CD4-positive, alpha-beta T cell (primary cell): Measurements from ENCODE around the gene ALDH9A1. TPM values are rescaled to one million over a fixed set of nuclear protein-coding genes. Genes with fewer than 3 reads are reported as not detected.
A peak's percentile ranks its signal among the peaks of the same experiment; 100 is the strongest.

Experiments used
- ATAC-seq: fragments of 200-7000 bp; cut with Tn5 transposase; one replicate; pipeline ENCODE4 v1.10.0; 2022; ENCODE audit warnings: mild to moderate bottlenecking; ENCODE audit not compliant: poor library complexity
- CTCF ChIA-PET: fragments of 350-600 bp; sonication (Branson Sonifier 250); formaldehyde crosslinking; loops from one replicate; lab custom pipeline; 2021; ENCODE audit warnings: antibody characterized with exemption, inconsistent platforms; lab: Charles Lee
- POLR2A ChIA-PET: fragments of 350-600 bp; sonication (Branson Sonifier 250); formaldehyde crosslinking; loops from one replicate; lab custom pipeline; 2021; ENCODE audit warnings: antibody characterized with exemption, inconsistent platforms; lab: Charles Lee
- DNase-seq, 14 experiments: peaks; one replicate each; pipeline ENCODE4 v3.0.0-alpha.2; 2013 to 2020; ENCODE audit warnings: mixed read lengths in 2 of 14
- H3K27ac ChIP-seq, 2 donors: one replicate each; pipeline versions ENCODE4 v1.5.1 to v1.7.0; 2013; ENCODE audit warnings: low read length in 2 of 2, low read depth in 1 of 2, mild to moderate bottlenecking in 1 of 2
- H3K27me3 ChIP-seq, 2 experiments: 1 replicate in 1 of 2; 2 replicates in 1 of 2; pipeline versions ENCODE4 v1.6.1 to v1.7.0; 2013; ENCODE audit warnings: low read length in 2 of 2, control low read depth in 1 of 2, mild to moderate bottlenecking in 1 of 2, moderate library complexity in 1 of 2; ENCODE audit not compliant: insufficient read depth in 2 of 2, control insufficient read depth in 1 of 2
- H3K36me3 ChIP-seq: one replicate; pipeline ENCODE4 v1.6.1; 2013; ENCODE audit warnings: low read length, control low read depth; ENCODE audit not compliant: insufficient read depth
- H3K4me1 ChIP-seq: one replicate; pipeline ENCODE4 v1.6.1; 2013; ENCODE audit warnings: low read length, control low read depth; ENCODE audit not compliant: insufficient read depth
- H3K4me3 ChIP-seq: one replicate; pipeline ENCODE4 v1.5.1; 2013; ENCODE audit warnings: mild to moderate bottlenecking, low read length, moderate library complexity
- H3K9me3 ChIP-seq, 2 experiments: 1 replicate in 1 of 2; 2 replicates in 1 of 2; pipeline versions ENCODE4 v1.6.1 to v1.7.0; 2013; ENCODE audit warnings: low read length in 2 of 2, mild to moderate bottlenecking in 2 of 2, control low read depth in 1 of 2, moderate library complexity in 1 of 2; ENCODE audit not compliant: control insufficient read depth in 1 of 2, insufficient read depth in 1 of 2
- H3K27ac Mint-ChIP-seq: one replicate; pipeline ENCODE4 v1.8.0; 2020; ENCODE audit warnings: mixed read lengths
- H3K27me3 Mint-ChIP-seq: one replicate; pipeline ENCODE4 v1.8.0; 2021; ENCODE audit warnings: mixed read lengths
- H3K36me3 Mint-ChIP-seq: one replicate; pipeline ENCODE4 v1.8.0; 2021; ENCODE audit warnings: low read depth, mixed read lengths
- H3K4me1 Mint-ChIP-seq: one replicate; pipeline ENCODE4 v1.8.0; 2021; ENCODE audit warnings: low read depth, mixed read lengths
- H3K4me3 Mint-ChIP-seq: one replicate; pipeline ENCODE4 v1.8.0; 2020; ENCODE audit warnings: mild to moderate bottlenecking, mixed read lengths
- H3K9me3 Mint-ChIP-seq: one replicate; pipeline ENCODE4 v1.8.0; 2020; ENCODE audit warnings: mixed read lengths
- intact Hi-C, 2 experiments: fragments of 100-400 bp; cut with DNase I in 1 of 2; cut with micrococcal nuclease in 1 of 2; formaldehyde crosslinking; loops; one replicate each; pipeline versions ENCODE4 v1.15.1 to v1.9.0; 2023 to 2025; cut with DNase I, micrococcal nuclease
- total RNA-seq, 174 experiments: library from RNA in 2 of 174; stranded (reverse) in 2 of 174; gene quantifications; one replicate each; pipeline ENCODE4 v1.2.3 and lab custom pipeline; 2021 to 2026
- TF ChIP-seq, protein P1 (sequence below): fragments of 200-600 bp; IDR thresholded peaks from one replicate; pipeline ENCODE4 v1.8.0; 2022; ENCODE audit warnings: antibody characterized with exemption, mild to moderate bottlenecking

ALDH9A1 gene
- total RNA-seq, 2 experiments from 2014 or later: 33.9 to 35.5 TPM

DNA sequence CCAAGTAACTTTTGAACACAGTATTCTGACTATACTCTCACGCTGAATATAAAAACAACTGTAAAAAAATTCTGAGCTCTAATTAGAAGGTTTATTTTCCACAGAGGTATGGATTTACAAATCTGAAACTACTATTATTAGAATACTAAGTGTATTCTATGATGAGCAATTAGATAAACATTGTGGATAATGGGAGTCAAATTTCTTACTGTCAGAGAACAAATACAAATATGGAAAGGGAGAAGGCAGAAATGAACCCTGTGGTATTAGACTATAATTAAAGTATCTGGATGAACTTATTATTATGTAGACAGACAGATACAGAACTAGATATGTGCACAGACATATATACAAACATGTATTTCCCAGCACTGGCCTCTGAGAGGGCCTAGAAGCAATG lies 22.6 kb downstream of the ALDH9A1 start:
- peaks cover 30% of the 10 kb centered on the region for H3K4me1 Mint-ChIP-seq
- H3K9me3 Mint-ChIP-seq: no peaks in the 10 kb centered on the region
- ChIA-PET POLR2A (no interaction called here), CTCF (no interaction called here)
- Histone ChIP-seq H3K27me3 (no peaks in the 10 kb centered on the region), H3K27ac (no peak overlapping the region), H3K9me3 (no peaks in the 10 kb centered on the region), H3K4me1 (no peaks in the 10 kb centered on the region), H3K4me3 (no peak overlapping the region), H3K36me3 (peaks cover 53% of the 10 kb centered on the region)
- peak overlapping the region; percentile 55 for H3K27ac Mint-ChIP-seq
- no peaks in the 10 kb centered on the region for H3K27me3 Mint-ChIP-seq
- ATAC-seq (no peak), DNase-seq (no peak)
- H3K4me3 Mint-ChIP-seq: no peak overlapping the region
- H3K36me3 Mint-ChIP-seq: peaks cover 84% of the 10 kb centered on the region
- intact Hi-C loops: no loop called here
- TF ChIP-seq, protein P1, sequence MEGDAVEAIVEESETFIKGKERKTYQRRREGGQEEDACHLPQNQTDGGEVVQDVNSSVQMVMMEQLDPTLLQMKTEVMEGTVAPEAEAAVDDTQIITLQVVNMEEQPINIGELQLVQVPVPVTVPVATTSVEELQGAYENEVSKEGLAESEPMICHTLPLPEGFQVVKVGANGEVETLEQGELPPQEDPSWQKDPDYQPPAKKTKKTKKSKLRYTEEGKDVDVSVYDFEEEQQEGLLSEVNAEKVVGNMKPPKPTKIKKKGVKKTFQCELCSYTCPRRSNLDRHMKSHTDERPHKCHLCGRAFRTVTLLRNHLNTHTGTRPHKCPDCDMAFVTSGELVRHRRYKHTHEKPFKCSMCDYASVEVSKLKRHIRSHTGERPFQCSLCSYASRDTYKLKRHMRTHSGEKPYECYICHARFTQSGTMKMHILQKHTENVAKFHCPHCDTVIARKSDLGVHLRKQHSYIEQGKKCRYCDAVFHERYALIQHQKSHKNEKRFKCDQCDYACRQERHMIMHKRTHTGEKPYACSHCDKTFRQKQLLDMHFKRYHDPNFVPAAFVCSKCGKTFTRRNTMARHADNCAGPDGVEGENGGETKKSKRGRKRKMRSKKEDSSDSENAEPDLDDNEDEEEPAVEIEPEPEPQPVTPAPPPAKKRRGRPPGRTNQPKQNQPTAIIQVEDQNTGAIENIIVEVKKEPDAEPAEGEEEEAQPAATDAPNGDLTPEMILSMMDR: no peak

DNA sequence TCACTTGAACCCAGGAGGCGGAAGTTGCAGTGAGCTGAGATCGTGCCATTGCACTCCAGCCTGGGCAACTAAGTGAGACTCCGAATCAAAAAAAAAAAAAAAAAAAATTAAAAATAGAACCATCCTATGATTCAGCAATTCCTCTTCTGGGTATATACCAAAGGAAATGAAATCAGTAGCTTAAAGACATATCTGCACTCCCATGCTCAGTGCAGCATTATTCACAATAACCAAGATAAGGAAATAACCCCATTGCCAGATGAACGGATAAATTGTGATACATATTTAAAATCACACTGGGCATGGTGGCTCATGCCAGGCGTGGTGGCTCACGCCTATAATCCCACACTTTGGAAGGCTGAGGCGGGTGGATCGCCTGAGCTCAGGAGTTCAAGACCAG lies 23.8 kb downstream of the ALDH9A1 start:
- DNase-seq (no peak), ATAC-seq (no peak)
- Mint-ChIP-seq H3K9me3 (no peaks in the 10 kb centered on the region), H3K4me1 (peaks cover 29% of the 10 kb centered on the region), H3K27me3 (no peaks in the 10 kb centered on the region), H3K36me3 (peaks cover 81% of the 10 kb centered on the region), H3K4me3 (no peak overlapping the region), H3K27ac (no peak overlapping the region)
- Histone ChIP-seq H3K36me3 (peaks cover 47% of the 10 kb centered on the region), H3K4me3 (no peak overlapping the region), H3K4me1 (no peaks in the 10 kb centered on the region), H3K9me3 (no peaks in the 10 kb centered on the region), H3K27ac (no peak overlapping the region), H3K27me3 (no peaks in the 10 kb centered on the region)
- CTCF ChIA-PET: no interaction called here
- intact Hi-C loops: no loop called here
- POLR2A ChIA-PET: no interaction called here
- TF ChIP-seq, protein P1: no peak

DNA sequence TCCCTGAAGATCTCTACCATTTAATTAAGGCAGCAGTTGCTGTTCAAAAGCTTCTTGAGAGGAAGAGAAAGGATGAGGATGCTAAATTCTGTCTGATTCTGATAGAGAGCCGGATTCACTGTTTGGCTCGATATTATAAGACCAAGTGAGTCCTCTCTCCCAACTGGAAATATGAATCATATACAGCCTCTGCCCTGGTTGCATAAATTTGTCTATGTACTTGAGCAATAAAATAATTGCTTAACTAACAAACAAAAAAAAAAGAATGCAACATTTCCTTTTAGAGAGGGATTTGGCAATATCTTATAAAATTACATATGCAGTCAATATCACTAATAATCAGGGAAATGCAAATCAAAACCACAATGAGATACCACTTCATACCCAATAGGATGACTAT lies 26.8 kb downstream of the ALDH9A1 start:
- H3K9me3 Mint-ChIP-seq: no peaks in the 10 kb centered on the region
- no peak overlapping the region for H3K27ac Mint-ChIP-seq
- peaks cover 14% of the 10 kb centered on the region for H3K4me1 Mint-ChIP-seq
- CTCF ChIA-PET: no interaction called here
- peaks cover 64% of the 10 kb centered on the region for H3K36me3 ChIP-seq
- POLR2A ChIA-PET: no interaction called here
- H3K9me3 ChIP-seq: no peaks in the 10 kb centered on the region
- no peaks in the 10 kb centered on the region for H3K27me3 ChIP-seq
- no peak overlapping the region for H3K4me3 ChIP-seq
- ATAC-seq: no peak
- no peaks in the 10 kb centered on the region for H3K4me1 ChIP-seq
- TF ChIP-seq, protein P1: no peak
- H3K4me3 Mint-ChIP-seq: no peak overlapping the region
- intact Hi-C loops: no loop called here
- no peaks in the 10 kb centered on the region for H3K27me3 Mint-ChIP-seq
- no peak for DNase-seq
- peaks cover 87% of the 10 kb centered on the region for H3K36me3 Mint-ChIP-seq
- no peak overlapping the region for H3K27ac ChIP-seq
